ENCODE measurements around the gene ELF3.

GRCh38 chr1:202049129-202049528 lies 38.7 kb downstream of the ELF3 start:
- TF ChIP-seq CTCF (IDR thresholded peaks at IDR 0.05) (no peak), POLR2A (IDR thresholded peaks at IDR 0.05; ENCODE audit: low read depth) (no peak)

Measured in esophagus muscularis mucosa (tissue), 3 donors.